ENCODE measurements around the gene USP47. TPM values are rescaled to one million over a fixed set of nuclear protein-coding genes. Genes with fewer than 3 reads are reported as not detected.

Gene USP47
- total RNA-seq, 1 donor from 2014 or later = 45.1 TPM

- Mint-ChIP-seq H3K4me1 (ENCODE audit: unreplicated experiment) (peaks cover 21% of the 10 kb centered on the region), H3K36me3 (ENCODE audit: low read depth, unreplicated experiment) (no peaks in the 10 kb centered on the region), H3K4me3 (ENCODE audit: unreplicated experiment) (no peak overlapping the region), H3K27me3 (ENCODE audit: unreplicated experiment) (peaks cover 4% of the 10 kb centered on the region), H3K9me3 (ENCODE audit: unreplicated experiment) (no peaks in the 10 kb centered on the region), H3K27ac (ENCODE audit: unreplicated experiment) (no peak overlapping the region)
- no peak for DNase-seq (ENCODE audit: low spot score)
- TF ChIP-seq, protein P1, sequence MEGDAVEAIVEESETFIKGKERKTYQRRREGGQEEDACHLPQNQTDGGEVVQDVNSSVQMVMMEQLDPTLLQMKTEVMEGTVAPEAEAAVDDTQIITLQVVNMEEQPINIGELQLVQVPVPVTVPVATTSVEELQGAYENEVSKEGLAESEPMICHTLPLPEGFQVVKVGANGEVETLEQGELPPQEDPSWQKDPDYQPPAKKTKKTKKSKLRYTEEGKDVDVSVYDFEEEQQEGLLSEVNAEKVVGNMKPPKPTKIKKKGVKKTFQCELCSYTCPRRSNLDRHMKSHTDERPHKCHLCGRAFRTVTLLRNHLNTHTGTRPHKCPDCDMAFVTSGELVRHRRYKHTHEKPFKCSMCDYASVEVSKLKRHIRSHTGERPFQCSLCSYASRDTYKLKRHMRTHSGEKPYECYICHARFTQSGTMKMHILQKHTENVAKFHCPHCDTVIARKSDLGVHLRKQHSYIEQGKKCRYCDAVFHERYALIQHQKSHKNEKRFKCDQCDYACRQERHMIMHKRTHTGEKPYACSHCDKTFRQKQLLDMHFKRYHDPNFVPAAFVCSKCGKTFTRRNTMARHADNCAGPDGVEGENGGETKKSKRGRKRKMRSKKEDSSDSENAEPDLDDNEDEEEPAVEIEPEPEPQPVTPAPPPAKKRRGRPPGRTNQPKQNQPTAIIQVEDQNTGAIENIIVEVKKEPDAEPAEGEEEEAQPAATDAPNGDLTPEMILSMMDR (IDR thresholded peaks at IDR 0.05; ENCODE audit: unreplicated experiment) = no peak
Observed at GRCh38 chr11:11842421-11843008, 743 bp downstream of the USP47 start.

- no peak overlapping the region for H3K4me3 Mint-ChIP-seq (ENCODE audit: unreplicated experiment)
- no peaks in the 10 kb centered on the region for H3K9me3 Mint-ChIP-seq (ENCODE audit: unreplicated experiment)
- no peak overlapping the region for H3K27ac Mint-ChIP-seq (ENCODE audit: unreplicated experiment)
- no peaks in the 10 kb centered on the region for H3K36me3 Mint-ChIP-seq (ENCODE audit: low read depth, unreplicated experiment)
- H3K4me1 Mint-ChIP-seq (ENCODE audit: unreplicated experiment) = peaks cover 22% of the 10 kb centered on the region
- no peak for DNase-seq (ENCODE audit: low spot score)
- TF ChIP-seq, protein P1 (IDR thresholded peaks at IDR 0.05; ENCODE audit: unreplicated experiment) = no peak
- H3K27me3 Mint-ChIP-seq (ENCODE audit: unreplicated experiment) = peaks cover 4% of the 10 kb centered on the region
Observed at GRCh38 chr11:11843211-11843621, 1.4 kb downstream of the USP47 start.

- Mint-ChIP-seq H3K4me3 (ENCODE audit: unreplicated experiment) (no peak overlapping the region), H3K27me3 (ENCODE audit: unreplicated experiment) (peaks cover 4% of the 10 kb centered on the region), H3K27ac (ENCODE audit: unreplicated experiment) (no peak overlapping the region), H3K4me1 (ENCODE audit: unreplicated experiment) (peaks cover 22% of the 10 kb centered on the region), H3K9me3 (ENCODE audit: unreplicated experiment) (no peaks in the 10 kb centered on the region), H3K36me3 (ENCODE audit: low read depth, unreplicated experiment) (no peaks in the 10 kb centered on the region)
- DNase-seq (ENCODE audit: low spot score) = no peak
- TF ChIP-seq, protein P1 (IDR thresholded peaks at IDR 0.05; ENCODE audit: unreplicated experiment) = no peak
Observed at GRCh38 chr11:11843642-11844041, 1.9 kb downstream of the USP47 start.

- H3K36me3 Mint-ChIP-seq (ENCODE audit: low read depth, unreplicated experiment) = no peaks in the 10 kb centered on the region
- H3K4me1 Mint-ChIP-seq (ENCODE audit: unreplicated experiment) = peaks cover 26% of the 10 kb centered on the region
- no peak overlapping the region for H3K4me3 Mint-ChIP-seq (ENCODE audit: unreplicated experiment)
- TF ChIP-seq, protein P1 (IDR thresholded peaks at IDR 0.05; ENCODE audit: unreplicated experiment) = no peak
- no peak overlapping the region for H3K27ac Mint-ChIP-seq (ENCODE audit: unreplicated experiment)
- H3K27me3 Mint-ChIP-seq (ENCODE audit: unreplicated experiment) = peaks cover 4% of the 10 kb centered on the region
- DNase-seq (ENCODE audit: low spot score) = no peak
- H3K9me3 Mint-ChIP-seq (ENCODE audit: unreplicated experiment) = no peaks in the 10 kb centered on the region
Observed at GRCh38 chr11:11844272-11844671, 2.5 kb downstream of the USP47 start.

DNA sequence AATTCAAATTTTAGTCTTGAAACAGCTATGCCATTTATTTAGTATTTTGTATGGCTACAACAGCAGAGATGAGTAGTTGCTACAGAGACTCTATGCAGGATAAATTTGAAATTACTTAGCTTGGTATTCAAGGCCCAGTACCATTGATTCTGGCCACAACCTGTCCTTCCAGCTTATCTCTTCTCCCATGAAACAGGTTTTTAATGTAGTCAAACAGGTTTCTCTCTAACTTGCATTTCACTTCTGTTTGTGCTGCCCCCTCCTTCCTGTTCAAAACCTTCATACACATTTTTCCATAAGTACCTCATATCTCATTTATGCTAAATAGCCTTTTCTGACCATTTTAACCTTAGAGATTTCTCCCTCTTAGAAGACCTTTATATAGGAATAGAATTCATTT lies 3.3 kb downstream of the USP47 start:
- no peak overlapping the region for H3K27ac Mint-ChIP-seq (ENCODE audit: unreplicated experiment)
- peaks cover 32% of the 10 kb centered on the region for H3K4me1 Mint-ChIP-seq (ENCODE audit: unreplicated experiment)
- DNase-seq (ENCODE audit: low spot score) = no peak
- H3K36me3 Mint-ChIP-seq (ENCODE audit: low read depth, unreplicated experiment) = no peaks in the 10 kb centered on the region
- no peak overlapping the region for H3K4me3 Mint-ChIP-seq (ENCODE audit: unreplicated experiment)
- peaks cover 4% of the 10 kb centered on the region for H3K27me3 Mint-ChIP-seq (ENCODE audit: unreplicated experiment)
- TF ChIP-seq, protein P1 (IDR thresholded peaks at IDR 0.05; ENCODE audit: unreplicated experiment) = no peak
- no peaks in the 10 kb centered on the region for H3K9me3 Mint-ChIP-seq (ENCODE audit: unreplicated experiment)
